ENCODE measurements around the gene NSMCE1. TPM values are rescaled to one million over a fixed set of nuclear protein-coding genes. Genes with fewer than 3 reads are reported as not detected.

The NSMCE1 gene
- total RNA-seq, 1 experiment from 2014 or later: 16.1 TPM

DNA sequence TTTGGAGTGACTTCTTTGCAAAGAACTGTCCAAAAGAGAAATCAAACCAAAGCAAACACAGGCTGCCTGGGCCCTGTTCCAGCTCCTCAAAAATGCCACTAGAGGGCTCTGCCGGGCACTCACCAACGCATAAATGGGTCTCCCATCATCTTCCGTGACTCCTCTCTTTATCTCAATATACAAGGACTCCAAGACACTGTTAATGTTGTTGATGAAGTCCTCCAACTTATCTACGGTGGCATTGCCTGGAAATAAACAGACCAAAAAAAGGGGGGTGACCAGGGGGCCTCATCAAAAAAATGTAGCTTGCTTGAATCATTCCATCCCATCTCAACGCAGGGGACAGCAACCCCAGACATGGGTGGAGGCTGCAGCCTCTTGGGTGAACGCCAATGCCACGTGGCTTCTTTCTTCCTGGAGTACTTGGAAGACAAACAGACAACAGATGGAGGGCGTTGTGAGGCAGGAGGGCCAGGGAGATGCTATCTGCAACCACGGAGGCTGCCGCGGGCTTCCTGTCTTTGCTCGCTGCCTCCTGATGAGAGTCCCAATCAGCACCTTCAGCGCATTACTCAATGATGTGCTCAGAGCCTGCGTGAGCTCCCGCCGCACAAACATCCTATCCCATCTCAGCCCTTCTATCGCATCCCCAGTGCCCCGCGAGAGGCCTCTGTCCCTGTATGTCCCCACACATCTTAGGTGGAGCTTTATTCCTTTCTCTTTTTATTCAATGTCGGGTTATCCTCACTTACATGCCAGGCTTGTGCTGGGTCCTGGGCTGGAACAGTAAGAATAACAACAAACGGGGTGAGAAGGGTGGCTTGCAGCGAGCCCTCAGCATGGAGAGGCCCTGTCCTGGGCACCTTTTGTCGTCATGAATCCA is 33.3 kb downstream of the NSMCE1 start:
- DNase-seq (ENCODE audit: low spot score): peak; percentile 96
- in situ Hi-C loops (cut with HindIII; ENCODE audit: low sequenced_read_pairs): no loop called here

DNA sequence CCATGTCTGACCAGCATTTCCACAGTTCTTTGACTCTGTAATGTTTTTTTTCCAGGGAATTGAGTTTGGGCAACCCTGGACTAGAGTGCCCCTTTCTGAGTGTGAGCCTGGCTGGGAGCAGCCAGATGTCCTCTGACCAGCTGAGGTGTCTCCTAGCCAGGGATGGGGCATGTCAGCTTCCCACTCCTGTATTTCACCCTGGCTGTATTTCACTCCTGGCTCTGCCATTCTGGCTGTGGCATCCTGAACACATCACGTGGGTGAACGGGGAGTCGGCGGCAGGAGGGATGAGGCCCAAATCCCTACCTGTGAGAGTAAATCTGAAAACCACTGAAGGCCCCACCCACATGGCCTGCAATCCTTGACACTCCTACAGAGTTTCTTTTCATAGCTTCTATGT is 34.0 kb downstream of the NSMCE1 start:
- in situ Hi-C loops (cut with HindIII; ENCODE audit: low sequenced_read_pairs): no loop called here
- DNase-seq (ENCODE audit: low spot score): no peak

DNA sequence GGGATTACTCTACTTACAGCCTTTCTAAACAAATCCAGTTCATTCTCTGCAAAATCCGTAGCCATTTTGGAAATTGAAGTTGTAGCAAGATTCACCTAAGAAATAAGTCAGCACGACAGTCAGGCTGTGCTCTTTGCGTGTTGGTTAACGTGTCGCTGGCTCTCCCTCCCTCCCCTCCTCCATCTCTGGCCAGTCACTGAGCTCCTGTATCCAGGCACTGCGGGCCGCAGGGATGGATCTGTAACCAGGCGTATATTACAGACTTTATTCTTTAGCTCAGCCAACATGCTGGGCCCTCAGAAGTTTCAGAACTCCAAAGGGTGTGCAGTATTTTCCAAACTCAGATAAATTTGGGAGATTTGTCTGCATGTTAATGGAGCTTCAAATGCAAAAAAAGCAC is 34.4 kb downstream of the NSMCE1 start:
- no peak for DNase-seq (ENCODE audit: low spot score)
- in situ Hi-C loops (cut with HindIII; ENCODE audit: low sequenced_read_pairs): no loop called here

DNA sequence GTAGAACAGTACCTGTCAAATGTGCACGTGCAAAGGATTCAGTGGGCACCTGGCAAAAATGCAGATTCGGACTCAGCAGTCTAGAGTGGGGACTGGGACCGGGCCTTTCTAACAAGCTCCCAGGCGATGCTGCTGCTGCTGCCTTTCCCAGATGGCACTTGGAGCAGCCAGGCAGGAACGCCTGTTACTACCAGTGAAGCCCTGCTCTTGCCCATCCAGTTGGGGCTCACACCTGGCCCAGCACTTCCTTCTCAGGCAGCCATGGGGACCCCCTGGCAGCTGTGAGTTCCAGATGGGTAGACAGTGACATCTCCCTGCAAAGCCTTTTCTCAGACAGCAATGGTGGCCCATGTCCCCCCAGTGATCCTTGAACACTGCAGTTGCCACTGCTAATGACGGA is 34.8 kb downstream of the NSMCE1 start:
- in situ Hi-C loops (cut with HindIII; ENCODE audit: low sequenced_read_pairs): no loop called here
- DNase-seq (ENCODE audit: low spot score): no peak

DNA sequence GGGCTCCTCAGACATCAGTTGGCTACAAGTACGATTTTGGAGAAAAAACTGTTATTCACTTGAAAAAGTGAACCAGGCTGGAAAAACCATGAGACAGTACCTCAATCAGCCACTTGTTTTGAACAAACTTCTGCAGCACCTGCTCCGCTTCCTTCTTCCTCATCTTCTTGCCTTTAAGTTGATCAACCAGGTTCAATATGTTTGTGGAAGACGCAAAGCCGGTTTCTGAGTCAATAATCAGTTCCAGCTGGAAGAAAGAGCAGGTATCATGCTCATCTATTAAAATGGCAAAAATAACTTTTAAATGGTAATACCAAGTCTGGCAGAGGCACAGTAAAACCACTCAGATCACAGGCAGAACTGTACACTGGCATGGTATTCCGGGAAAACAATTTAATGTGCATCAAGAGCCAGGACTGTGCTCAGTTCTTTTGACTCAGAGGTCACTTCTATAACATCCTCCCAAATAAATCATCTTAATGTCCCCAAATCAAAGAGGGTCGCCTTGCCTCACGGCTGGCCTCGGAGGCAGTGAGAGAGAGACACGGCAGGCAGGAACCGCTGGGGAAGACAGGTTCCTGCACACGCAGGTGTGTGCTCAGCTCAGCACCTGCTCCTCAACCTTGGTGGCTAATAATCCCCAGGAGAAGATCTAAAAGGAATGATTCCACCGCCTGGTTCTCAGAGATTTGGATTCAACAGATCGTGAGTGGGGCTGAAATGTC is 35.5 kb downstream of the NSMCE1 start:
- DNase-seq (ENCODE audit: low spot score): no peak
- in situ Hi-C loops (cut with HindIII; ENCODE audit: low sequenced_read_pairs): no loop called here

DNA sequence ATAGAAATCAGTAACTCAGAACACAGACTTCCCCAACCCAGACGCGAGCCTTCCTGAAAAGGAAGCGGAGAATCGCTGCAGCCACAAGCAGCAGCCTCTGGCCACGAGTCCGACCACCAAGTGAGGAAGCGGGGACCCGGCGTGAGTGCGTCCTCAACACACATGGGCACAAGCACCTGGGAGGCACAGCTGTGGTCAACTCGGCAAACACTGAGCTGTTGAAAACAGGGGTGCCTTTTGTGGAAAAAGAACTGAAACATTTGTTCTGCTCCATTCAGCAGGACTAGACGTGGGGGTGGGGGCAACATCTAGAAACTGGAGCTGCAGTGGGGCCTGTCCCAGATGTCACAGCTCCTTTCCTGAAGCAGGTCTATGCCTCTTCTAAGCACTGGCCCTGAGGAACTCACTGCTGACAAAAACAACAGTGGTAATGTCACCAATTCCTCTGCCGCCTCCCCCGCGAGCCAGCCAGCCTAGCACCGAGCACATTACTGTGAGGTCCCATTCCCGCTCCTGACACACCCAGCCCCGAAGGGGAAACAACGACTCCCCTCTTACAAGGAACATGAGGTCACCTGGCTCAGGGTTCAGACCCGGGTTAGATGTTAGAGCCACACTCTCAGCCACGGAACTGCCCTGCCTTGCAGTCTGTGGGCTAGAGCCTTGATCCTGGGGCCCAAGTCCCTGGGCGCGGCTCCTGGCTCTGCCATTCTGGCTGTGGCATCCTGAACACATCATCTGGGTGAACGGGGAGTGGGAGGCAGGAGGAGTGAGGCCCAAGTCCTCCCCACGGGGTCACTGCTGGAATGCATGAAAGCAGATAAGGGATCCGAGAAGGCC is 36.3 kb downstream of the NSMCE1 start:
- in situ Hi-C loops (cut with HindIII; ENCODE audit: low sequenced_read_pairs): no loop called here
- DNase-seq (ENCODE audit: low spot score): no peak

DNA sequence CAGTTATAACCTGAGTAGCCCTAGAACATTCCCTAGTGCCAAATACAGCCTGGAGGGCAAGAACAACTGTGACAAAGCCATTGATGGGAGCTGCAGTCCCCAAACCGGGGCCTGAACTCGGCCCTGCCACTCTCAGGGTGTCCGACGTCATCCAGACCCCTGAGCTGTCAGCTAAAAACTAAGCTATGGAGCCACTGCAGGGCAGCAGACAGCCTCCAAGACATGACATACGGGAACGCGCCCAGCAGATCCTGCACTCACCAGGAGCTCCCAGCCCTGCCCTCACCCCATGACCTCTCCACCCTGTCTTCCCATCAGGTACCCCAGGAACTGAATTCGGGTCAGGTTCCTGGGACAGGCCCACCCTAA is 36.9 kb downstream of the NSMCE1 start:
- no peak for DNase-seq (ENCODE audit: low spot score)
- in situ Hi-C loops (cut with HindIII; ENCODE audit: low sequenced_read_pairs): no loop called here

DNA sequence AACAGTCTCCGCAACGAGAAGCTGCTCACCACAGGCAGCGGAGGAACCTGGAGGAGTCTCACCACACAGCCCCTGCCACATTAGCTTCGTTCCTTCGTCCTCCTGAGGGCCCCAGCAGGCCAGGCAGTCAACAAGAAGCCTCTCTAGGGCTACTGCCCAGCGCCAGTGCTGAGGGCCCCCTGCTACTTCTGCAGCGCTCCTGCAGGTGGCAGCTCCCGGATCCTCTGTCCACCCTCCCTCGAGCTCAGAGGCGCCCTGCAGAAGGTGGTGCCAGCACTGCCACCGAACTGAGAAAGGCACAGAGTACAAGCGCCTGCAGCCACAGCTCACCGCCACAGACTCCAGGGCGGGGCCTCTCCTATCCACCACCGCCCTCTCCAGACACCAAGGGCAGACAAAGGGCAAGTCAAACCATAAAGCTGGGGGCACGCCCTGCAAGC is 38.0 kb downstream of the NSMCE1 start:
- in situ Hi-C loops (cut with HindIII; ENCODE audit: low sequenced_read_pairs): no loop called here
- DNase-seq (ENCODE audit: low spot score): no peak

DNA sequence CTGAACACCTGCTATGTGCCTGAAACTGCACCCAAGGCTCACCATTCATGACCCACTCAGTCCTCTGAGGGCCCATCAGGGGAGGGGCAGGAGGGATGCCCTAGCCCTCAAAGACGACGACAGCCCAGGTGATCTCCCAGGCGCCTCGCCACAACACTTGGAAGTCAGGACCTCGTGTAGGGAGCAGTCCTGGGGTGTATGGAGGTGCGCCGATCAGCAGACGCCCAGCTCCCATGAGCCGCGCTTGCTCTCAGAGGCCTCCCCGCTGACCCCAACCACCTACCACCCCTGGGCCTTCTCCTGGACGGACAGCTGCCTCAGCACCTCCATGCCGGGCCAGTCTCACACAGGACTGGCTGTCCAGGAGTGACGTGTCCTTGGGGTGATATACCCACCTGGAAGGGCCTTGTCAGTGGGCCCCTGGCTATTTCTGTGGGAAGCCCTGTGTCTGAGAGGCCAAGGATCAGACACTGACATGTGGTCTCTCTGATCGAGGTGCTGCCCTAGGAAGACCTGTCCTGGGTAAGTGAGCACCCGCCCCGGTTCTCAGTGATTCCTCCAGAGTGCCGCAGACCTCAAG is 38.6 kb downstream of the NSMCE1 start:
- DNase-seq (ENCODE audit: low spot score): no peak
- in situ Hi-C loops (cut with HindIII; ENCODE audit: low sequenced_read_pairs): no loop called here

DNA sequence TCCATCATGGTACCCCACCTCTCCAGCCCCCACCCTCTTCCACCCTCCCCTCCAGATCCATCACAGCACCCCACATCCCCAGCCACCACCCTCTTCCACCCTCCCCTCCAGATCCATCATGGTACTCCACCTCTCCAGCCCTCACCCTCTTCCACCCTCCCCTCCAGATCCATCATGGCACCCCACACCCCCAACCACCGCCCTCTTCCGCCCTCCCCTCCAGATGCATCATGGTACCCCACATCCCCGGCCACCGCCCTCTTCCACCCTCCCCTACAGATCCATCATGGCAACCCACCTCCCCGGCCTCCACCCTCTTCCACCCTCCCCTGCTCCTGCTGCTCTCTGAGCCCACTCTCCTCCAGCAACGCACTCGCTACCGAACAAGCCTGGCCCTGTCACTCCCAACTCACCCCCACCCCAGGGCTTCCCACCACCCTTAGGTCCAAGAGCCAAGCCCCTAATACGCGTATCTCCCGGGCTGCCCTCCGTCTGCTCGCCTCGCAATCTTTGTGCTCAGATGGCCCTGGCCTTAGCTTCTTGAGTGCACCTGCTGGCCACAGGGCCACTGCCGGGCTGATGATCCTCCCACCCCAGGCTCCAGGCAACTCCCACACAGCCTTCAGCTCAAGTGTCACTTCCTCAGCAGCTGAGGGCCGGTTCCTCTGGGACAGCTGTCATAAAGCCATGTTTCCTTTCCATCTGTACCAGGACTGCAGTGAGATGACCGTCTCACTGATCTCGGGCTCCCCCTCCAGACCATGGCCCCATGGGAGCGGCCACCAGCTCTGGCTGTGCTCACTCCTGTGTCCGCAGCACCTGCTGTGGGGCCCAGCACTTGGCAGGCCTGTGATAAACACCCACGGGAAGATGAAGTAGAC is 39.7 kb downstream of the NSMCE1 start:
- no peak for DNase-seq (ENCODE audit: low spot score)
- in situ Hi-C loops (cut with HindIII; ENCODE audit: low sequenced_read_pairs): no loop called here

DNA sequence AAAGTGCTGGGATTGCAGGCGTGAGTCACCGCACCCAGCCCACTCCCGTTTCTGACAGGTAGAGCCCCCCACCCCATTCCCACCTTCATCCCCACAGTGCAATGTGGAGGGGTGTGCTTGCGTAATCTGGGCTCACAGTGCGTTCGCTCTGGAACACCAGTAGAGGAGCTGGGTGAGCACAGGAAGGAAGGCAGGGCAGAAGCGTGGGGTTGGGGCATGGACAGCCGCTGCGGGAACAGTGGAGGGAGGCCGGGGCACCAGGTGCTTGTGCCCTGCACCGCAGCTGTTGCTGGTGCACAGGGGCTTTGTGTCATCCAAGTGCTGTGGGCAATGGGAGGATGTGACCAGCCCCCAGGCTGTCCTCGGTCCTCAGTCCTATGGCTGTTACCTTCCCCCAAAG is 40.5 kb downstream of the NSMCE1 start:
- in situ Hi-C loops (cut with HindIII; ENCODE audit: low sequenced_read_pairs): no loop called here
- DNase-seq (ENCODE audit: low spot score): no peak

DNA sequence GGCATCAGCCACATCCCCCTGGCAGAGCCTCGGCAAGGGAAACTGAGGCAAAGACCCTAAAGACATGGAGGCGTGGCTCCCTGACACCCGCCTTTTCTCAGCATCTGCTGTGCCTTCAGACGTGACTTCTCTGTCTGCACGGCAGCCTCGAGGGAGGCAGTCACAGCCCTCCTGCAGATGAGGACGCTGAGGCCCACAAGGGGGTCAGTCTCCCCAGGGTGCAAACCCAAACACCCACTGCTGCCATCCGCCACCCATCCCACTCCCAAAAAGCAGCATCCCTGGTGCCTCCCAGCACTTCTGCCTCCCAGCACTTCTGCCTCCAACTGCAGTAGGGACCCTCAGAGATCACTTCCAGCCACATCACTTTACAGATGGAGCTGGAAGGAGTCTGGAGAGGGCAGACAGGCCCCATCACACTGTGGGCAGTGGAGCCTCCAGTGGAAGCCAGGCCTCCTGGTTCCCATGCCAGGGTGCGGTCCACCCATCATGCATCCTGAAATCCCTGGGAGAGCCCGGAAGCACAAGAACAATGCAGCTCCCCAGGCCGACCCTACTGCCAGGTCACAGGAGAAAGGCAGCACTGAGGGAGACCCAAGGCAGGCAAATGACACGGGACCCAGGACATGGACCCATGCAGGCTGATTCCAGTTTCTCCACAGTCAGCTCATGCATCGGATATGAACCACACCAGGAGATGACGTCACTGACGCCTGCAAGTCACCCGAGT is 41.4 kb downstream of the NSMCE1 start:
- in situ Hi-C loops (cut with HindIII; ENCODE audit: low sequenced_read_pairs): no loop called here
- no peak for DNase-seq (ENCODE audit: low spot score)

DNA sequence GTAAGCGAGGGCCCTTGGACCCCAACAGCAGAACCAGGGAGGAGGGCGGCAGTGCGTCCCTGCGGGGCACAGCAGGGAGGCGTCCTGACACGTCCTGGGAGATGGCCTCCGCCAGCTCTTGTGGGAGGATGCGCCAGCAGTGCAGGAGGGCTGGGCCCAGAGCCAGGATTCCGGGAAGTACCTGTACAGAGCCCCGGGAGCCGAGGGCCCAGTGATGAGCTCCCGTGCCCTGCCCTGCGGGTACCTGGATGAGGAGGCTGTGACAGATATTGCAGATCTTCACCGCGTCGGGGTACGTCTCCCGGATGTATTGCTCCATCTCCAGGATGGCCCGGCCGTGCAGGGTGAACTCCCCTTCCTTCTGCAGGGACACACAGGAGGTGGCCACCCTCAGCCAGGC is 42.1 kb downstream of the NSMCE1 start:
- in situ Hi-C loops (cut with HindIII; ENCODE audit: low sequenced_read_pairs): no loop called here

DNA sequence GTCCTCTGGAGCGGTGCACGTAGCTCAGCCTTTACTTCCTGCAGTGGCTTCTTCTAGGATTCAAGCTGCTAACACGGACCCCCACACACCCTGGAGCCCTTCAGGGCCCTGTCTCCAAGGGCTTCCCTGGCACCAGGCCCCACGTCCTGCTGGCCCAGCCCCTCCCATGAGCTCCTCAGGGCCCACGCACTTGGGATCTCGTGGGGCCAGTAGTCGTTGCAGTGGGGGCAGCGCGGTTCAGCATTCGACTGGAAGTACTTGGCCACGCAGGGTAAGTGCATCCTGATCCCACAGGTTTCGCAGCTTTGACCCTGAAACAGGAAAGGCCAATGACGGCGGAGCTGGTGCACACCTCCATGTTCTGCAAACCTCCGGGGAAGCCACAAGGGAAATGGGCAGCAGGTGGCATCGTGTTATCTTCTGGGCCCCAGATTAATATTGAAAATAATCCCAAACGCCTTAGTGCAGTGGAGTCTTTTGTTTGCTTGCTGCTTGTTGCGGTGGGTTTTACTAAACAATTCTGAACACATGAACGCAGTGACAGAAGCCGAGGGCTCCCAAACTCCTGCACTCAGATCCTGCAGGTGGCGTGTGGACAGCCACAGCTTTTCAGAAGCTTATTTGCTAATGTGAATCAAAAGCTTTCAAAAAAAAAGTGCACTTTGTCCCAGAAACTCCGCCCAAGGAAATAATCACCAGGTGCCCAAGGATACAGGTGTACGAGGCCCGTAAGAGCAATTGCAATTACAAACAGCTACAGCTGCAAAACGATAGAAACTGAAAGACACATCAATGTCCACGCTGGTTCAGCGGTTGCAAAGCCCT is 42.8 kb downstream of the NSMCE1 start:
- in situ Hi-C loops (cut with HindIII; ENCODE audit: low sequenced_read_pairs): no loop called here
- no peak for DNase-seq (ENCODE audit: low spot score)

More for the DNA sequence above, 42.1 kb downstream of the NSMCE1 start:
- no peak for DNase-seq (ENCODE audit: low spot score)

DNA sequence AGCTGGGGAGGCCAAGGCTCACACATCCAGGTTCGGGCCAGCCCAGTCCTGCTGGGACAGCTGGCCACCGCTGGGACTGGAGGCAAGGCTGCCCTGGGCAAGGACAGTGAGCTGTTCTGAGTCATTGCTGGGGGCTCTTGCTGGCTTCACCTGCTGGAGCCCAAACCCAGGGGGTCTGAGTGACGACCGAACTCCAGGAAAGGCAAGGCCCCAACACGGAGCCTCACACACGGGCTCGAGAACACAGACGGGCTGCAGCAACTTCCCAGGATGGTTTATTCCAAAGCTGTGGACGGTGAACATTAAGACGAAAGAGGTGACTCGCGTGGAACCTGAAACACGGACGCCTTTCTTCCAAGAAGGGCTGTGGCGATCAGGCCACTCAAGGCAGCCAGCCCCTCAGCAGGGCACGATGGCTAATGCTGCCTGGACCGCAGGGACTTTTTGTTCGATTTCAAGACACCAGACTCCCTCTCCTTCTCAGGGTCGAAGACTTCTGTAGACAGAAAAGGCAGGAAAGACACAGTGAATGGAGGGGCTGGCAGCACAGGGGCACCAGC is 43.8 kb downstream of the NSMCE1 start:
- DNase-seq (ENCODE audit: low spot score): no peak
- in situ Hi-C loops (cut with HindIII; ENCODE audit: low sequenced_read_pairs): no loop called here

DNA sequence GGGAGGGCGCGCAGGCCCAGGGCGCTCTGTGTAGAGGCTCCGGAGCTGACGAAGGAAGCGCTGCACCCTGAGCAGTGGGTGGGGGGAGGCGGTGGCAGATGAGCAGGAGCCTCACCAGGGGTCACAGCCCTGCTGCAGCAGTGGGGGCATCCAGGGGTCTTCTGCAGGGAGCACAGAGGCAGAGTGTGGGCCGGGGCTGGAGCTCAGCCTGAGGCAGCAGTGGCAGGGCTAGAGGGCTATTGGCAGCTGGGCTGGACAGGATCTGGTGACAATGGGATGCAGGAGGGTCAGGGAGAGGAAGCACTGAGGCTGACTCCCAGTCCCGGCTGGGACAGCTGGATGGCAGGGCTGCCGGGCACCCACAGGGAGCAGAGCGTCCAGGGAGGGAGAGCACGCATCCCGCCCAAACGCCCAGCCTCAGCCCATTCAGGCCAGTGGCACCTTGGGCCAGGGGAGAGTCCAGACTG is 44.3 kb downstream of the NSMCE1 start:
- in situ Hi-C loops (cut with HindIII; ENCODE audit: low sequenced_read_pairs): no loop called here
- DNase-seq (ENCODE audit: low spot score): no peak

DNA sequence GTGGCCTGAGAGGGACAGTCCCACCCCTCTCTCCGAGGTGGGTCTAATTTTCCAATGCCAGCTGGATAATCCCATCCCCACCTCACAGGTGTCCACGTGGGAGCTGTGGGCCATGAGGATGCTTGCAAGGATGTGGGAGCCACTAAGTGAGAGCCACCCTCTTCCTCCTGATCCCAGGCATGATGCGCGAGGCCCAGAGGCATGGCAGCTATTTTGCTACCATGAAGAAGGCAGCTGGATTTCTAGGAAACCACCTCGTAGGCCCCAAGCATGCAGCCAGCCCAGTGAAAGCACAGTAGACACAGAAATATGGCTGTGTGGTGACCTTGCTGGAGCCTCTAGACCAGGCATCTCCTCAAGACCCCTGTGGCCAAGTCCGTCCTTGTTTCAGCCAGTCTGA is 44.9 kb downstream of the NSMCE1 start:
- in situ Hi-C loops (cut with HindIII; ENCODE audit: low sequenced_read_pairs): no loop called here

More for the DNA sequence above, 44.9 kb downstream of the NSMCE1 start:
- no peak for DNase-seq (ENCODE audit: low spot score)

All from G401 (cell line).